Measurements from ENCODE around the gene FRMD4A.
A peak's percentile ranks its signal among the peaks of the same experiment; 100 is the strongest.

The FRMD4A gene

GRCh38 chr10:13711291-13711690 lies 619.4 kb downstream of the FRMD4A start:
- DNase-seq (ENCODE audit: low read depth) = no peak
- no peak for TF ChIP-seq CTCF (IDR thresholded peaks at IDR 0.05; ENCODE audit: insufficient read depth, low read depth, low read length, missing control alignments)
- H3K4me3 ChIP-seq (ENCODE audit: low read length) = no peak overlapping the region

- no peak overlapping the region for H3K4me3 ChIP-seq (ENCODE audit: low read length)
- no peak for DNase-seq (ENCODE audit: low read depth)
- no peak for TF ChIP-seq CTCF (IDR thresholded peaks at IDR 0.05; ENCODE audit: insufficient read depth, low read depth, low read length, missing control alignments)
These were observed 620.6 kb downstream of the FRMD4A start for GRCh38 chr10:13709931-13710650.

GRCh38 chr10:13708256-13708990 lies 622.3 kb downstream of the FRMD4A start:
- TF ChIP-seq CTCF (IDR thresholded peaks at IDR 0.05; ENCODE audit: insufficient read depth, low read depth, low read length, missing control alignments) = no peak

GRCh38 chr10:13707156-13707881 lies 623.4 kb downstream of the FRMD4A start:
- peak overlapping the region; percentile 84 for H3K4me3 ChIP-seq (ENCODE audit: low read length)
- no peak for TF ChIP-seq CTCF (IDR thresholded peaks at IDR 0.05; ENCODE audit: insufficient read depth, low read depth, low read length, missing control alignments)
- DNase-seq (ENCODE audit: low read depth) = peak; percentile 85

More at GRCh38 chr10:13708256-13708990, 622.3 kb downstream of the FRMD4A start:
- peak overlapping the region; percentile 84 for H3K4me3 ChIP-seq (ENCODE audit: low read length)
- peak; percentile 89 for DNase-seq (ENCODE audit: low read depth)

- DNase-seq (ENCODE audit: low read depth) = peak; percentile 43
- peak overlapping the region; percentile 84 for H3K4me3 ChIP-seq (ENCODE audit: low read length)
- no peak for TF ChIP-seq CTCF (IDR thresholded peaks at IDR 0.05; ENCODE audit: insufficient read depth, low read depth, low read length, missing control alignments)
These were observed 624.1 kb downstream of the FRMD4A start for GRCh38 chr10:13706604-13707003.

- TF ChIP-seq CTCF (IDR thresholded peaks at IDR 0.05; ENCODE audit: insufficient read depth, low read depth, low read length, missing control alignments) = no peak
- no peak for DNase-seq (ENCODE audit: low read depth)
- H3K4me3 ChIP-seq (ENCODE audit: low read length) = peak overlapping the region; percentile 84
These were observed 624.5 kb downstream of the FRMD4A start for GRCh38 chr10:13706175-13706574.

All from epithelial cell of esophagus (primary cell).